Measurements from ENCODE around the gene WSCD1. TPM values are rescaled to one million over a fixed set of nuclear protein-coding genes. Genes with fewer than 3 reads are reported as not detected.

Gene WSCD1
- 2.1 to 3.9 TPM (median 3.4 TPM) in 5 replicates for total RNA-seq (2022; extraction: Qiagen RNA extraction; ENCODE audit: low read depth)

GRCh38 chr17:6069539-6070429 lies at the start of gene WSCD1:
WSCD1 (plus strand) TSS chr17:6070379; CDS start chr17:6080659, 10,280 bp downstream.

Measured in A549 treated with RU486 at 1 μM for 4 hours (cell line).